Panc1 (cell line): ENCODE data around the gene PJA2. TPM values are rescaled to one million over a fixed set of nuclear protein-coding genes. Genes with fewer than 3 reads are reported as not detected.

Experiments
- ATAC-seq: fragments of 200-7000 bp; cut with Tn5 transposase; 2 replicates; pipeline ENCODE4 v1.9.1; 2020; ENCODE audit warnings: mild to moderate bottlenecking, moderate library complexity
- BruUV-seq: library from RNA; stranded (reverse); fragments of 400-500 nt; replicated peaks from 2 replicates; lab custom pipeline; 2021; lab: Mats Ljungman, UMichigan
- CTCF ChIA-PET: fragments of 300-600 bp; sonication (Branson Sonifier 250); formaldehyde crosslinking; loops from one replicate; lab custom pipeline; 2022; ENCODE audit warnings: antibody characterized with exemption; lab: Charles Lee
- POLR2A ChIA-PET: fragments of 300-600 bp; sonication (Branson Sonifier 250); formaldehyde crosslinking; loops from one replicate; lab custom pipeline; 2022; ENCODE audit warnings: antibody characterized with exemption; lab: Charles Lee
- DNase-seq: peaks from one replicate; pipeline ENCODE4 v3.0.0-alpha.2; 2010; ENCODE audit warnings: low read depth, low spot score
- H3K27ac ChIP-seq: 2 replicates; pipeline ENCODE4 v1.5.1; 2011; ENCODE audit warnings: mild to moderate bottlenecking, low read length, inconsistent platforms
- H3K27me3 ChIP-seq: fragments of 200-500 bp; sonication (Bioruptor generic); 2 replicates; pipeline ENCODE4 v1.6.0; 2014; ENCODE audit warnings: low read length, inconsistent platforms; ENCODE audit not compliant: control insufficient read depth, insufficient read depth
- H3K36me3 ChIP-seq: fragments of 200-500 bp; sonication (Bioruptor generic); 2 replicates; pipeline ENCODE4 v1.5.1; 2014; ENCODE audit warnings: inconsistent platforms, mild to moderate bottlenecking, low read length, moderate library complexity; ENCODE audit not compliant: control insufficient read depth, insufficient read depth
- H3K4me1 ChIP-seq: 2 replicates; pipeline ENCODE4 v1.5.1; 2011; ENCODE audit warnings: inconsistent platforms, mild to moderate bottlenecking, low read length, moderate library complexity; ENCODE audit not compliant: control insufficient read depth, insufficient read depth
- H3K4me3 ChIP-seq, 2 experiments: 2 replicates each; pipeline ENCODE4 v1.5.1; 2011 to 2012; ENCODE audit warnings: low read depth in 2 of 2, low read length in 2 of 2, mild to moderate bottlenecking in 2 of 2, inconsistent platforms in 1 of 2, moderate library complexity in 1 of 2
- H3K9me3 ChIP-seq: fragments of 200-500 bp; sonication (Bioruptor generic); 2 replicates; pipeline ENCODE4 v1.5.1; 2014; ENCODE audit warnings: low read depth, mild to moderate bottlenecking, inconsistent platforms, low read length, moderate library complexity; ENCODE audit not compliant: control insufficient read depth, insufficient read depth
- CTCF ChIP-seq: fragments of 450-650 bp; IDR thresholded peaks from 2 replicates; pipeline ENCODE4 v1.5.1; 2017; ENCODE audit warnings: mild to moderate bottlenecking
- POLR2AphosphoS5 ChIP-seq: IDR thresholded peaks from 2 replicates; pipeline ENCODE4 v1.6.1; 2012; ENCODE audit warnings: mild to moderate bottlenecking, low read depth, low read length, moderate library complexity
- REST ChIP-seq, 2 experiments: IDR thresholded peaks; 2 replicates each; pipeline ENCODE4 v1.6.1; 2011 to 2012; ENCODE audit warnings: low read depth in 2 of 2, control low read depth in 1 of 2, low read length in 1 of 2, mild to moderate bottlenecking in 1 of 2, moderate library complexity in 1 of 2; ENCODE audit not compliant: insufficient read depth in 1 of 2
- SIN3A ChIP-seq: IDR thresholded peaks from 2 replicates; pipeline ENCODE4 v1.6.1; 2012; ENCODE audit warnings: low read depth, mild to moderate bottlenecking, low read length, moderate library complexity, borderline replicate concordance; ENCODE audit not compliant: insufficient read depth
- TCF7L2 ChIP-seq: IDR thresholded peaks from 2 replicates; pipeline ENCODE4 v1.6.1; 2011; ENCODE audit warnings: mild to moderate bottlenecking, low read depth, low read length, inconsistent platforms
- in situ Hi-C: cut with HindIII; loops from 2 replicates; pipeline ENCODE4 v1.10.0; 2016; ENCODE audit warnings: low sequenced_read_pairs, low pct_unique_long_range_greater_than_20kb
- intact Hi-C: fragments of 100-400 bp; cut with micrococcal nuclease; formaldehyde crosslinking; loops from one replicate; pipeline ENCODE4 v1.10.0; 2022; ENCODE audit not compliant: unreplicated experiment
- total RNA-seq: library from RNA; stranded (reverse); gene quantifications from one replicate; pipeline ENCODE4 v1.2.1, GENCODE V29; 2021; ENCODE audit not compliant: unreplicated experiment

PJA2 gene
- total RNA-seq, 1 experiment from 2014 or later = 33.6 TPM

GRCh38 chr5:109312695-109313094 is 97.1 kb downstream of the PJA2 start:
- no peak for DNase-seq
- Histone ChIP-seq H3K36me3 (no peaks in the 10 kb centered on the region), H3K9me3 (no peaks in the 10 kb centered on the region), H3K27me3 (no peaks in the 10 kb centered on the region), H3K4me3 (no peak overlapping the region), H3K4me1 (no peaks in the 10 kb centered on the region), H3K27ac (no peak overlapping the region)
- intact Hi-C loops = no loop called here
- ATAC-seq = no peak
- in situ Hi-C loops = no loop called here
- ChIA-PET CTCF (no interaction called here), POLR2A (no interaction called here)
- BruUV-seq = no TSS peak
- TF ChIP-seq REST (IDR thresholded peaks at IDR 0.05; ENCODE audit: insufficient read depth in 1 of 2, low read depth in 2 of 2, low read length in 1 of 2) (no peak), TCF7L2 (no peak), SIN3A (no peak), POLR2AphosphoS5 (no peak), CTCF (no peak)

GRCh38 chr5:109310315-109310714 is 99.5 kb downstream of the PJA2 start:
- in situ Hi-C loops (no loop called here), intact Hi-C loops (no loop called here)
- Histone ChIP-seq H3K4me1 (no peaks in the 10 kb centered on the region), H3K27me3 (peaks cover 4% of the 10 kb centered on the region; the same call in 1 of the 2 replicates), H3K9me3 (no peaks in the 10 kb centered on the region), H3K36me3 (no peaks in the 10 kb centered on the region), H3K4me3 (no peak overlapping the region), H3K27ac (no peak overlapping the region)
- ChIA-PET CTCF (interaction anchor here (0.5 kb wide), 1 partner anchor 28 kb away, joined by 5 read pairs; no protein-coding TSS in a partner anchor), POLR2A (no interaction called here)
- DNase-seq (no peak), ATAC-seq (no peak)
- BruUV-seq = no TSS peak
- TF ChIP-seq POLR2AphosphoS5 = no peak
- no peak for TF ChIP-seq TCF7L2
- no peak for TF ChIP-seq REST (IDR thresholded peaks at IDR 0.05; ENCODE audit: insufficient read depth in 1 of 2, low read depth in 2 of 2, low read length in 1 of 2)
- TF ChIP-seq SIN3A = no peak
- TF ChIP-seq CTCF = no peak
